ENCODE measurements around the gene ZFAND5.

DNA sequence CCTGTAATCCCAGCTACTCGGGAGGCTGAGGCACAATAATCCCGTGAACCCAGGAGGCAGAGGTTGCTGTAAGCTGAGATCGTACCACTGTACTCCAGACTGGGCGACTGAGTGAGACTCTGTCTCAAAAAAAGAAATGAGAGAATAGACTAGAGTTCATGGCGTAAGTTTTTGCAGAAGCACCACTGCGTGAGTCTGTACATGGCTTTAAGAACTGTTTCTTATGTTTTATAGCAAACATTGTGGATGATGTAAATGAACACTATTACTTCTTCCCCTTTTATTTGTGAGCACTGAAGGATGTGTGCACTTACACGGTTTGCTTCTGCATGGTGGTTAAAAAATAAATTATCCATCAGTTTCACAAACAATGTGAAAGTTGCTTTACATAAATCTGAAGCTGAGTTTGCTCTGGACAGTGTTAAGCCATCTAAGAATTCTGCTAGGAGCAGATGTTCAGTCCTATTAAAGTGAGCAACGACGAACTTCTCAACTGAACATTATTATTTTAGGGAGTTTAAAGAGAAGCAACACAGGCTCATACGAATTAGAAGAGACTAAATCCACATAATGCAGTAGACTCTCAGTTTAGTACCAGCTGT lies 52.5 kb downstream of the ZFAND5 start:
- TF ChIP-seq SMC3 (IDR thresholded peaks at IDR 0.05; ENCODE audit: low read depth, low read length) (no peak), EP300 (IDR thresholded peaks at IDR 0.05; ENCODE audit: borderline replicate concordance in 1 of 2, low read depth in 1 of 2, low read length in 1 of 2) (no peak)
- TF ChIP-seq, protein P1, sequence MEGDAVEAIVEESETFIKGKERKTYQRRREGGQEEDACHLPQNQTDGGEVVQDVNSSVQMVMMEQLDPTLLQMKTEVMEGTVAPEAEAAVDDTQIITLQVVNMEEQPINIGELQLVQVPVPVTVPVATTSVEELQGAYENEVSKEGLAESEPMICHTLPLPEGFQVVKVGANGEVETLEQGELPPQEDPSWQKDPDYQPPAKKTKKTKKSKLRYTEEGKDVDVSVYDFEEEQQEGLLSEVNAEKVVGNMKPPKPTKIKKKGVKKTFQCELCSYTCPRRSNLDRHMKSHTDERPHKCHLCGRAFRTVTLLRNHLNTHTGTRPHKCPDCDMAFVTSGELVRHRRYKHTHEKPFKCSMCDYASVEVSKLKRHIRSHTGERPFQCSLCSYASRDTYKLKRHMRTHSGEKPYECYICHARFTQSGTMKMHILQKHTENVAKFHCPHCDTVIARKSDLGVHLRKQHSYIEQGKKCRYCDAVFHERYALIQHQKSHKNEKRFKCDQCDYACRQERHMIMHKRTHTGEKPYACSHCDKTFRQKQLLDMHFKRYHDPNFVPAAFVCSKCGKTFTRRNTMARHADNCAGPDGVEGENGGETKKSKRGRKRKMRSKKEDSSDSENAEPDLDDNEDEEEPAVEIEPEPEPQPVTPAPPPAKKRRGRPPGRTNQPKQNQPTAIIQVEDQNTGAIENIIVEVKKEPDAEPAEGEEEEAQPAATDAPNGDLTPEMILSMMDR (IDR thresholded peaks at IDR 0.05), result no peak
